AG04450 (cell line): ENCODE results near the gene ARSI. TPM values are rescaled to one million over a fixed set of nuclear protein-coding genes. Genes with fewer than 3 reads are reported as not detected.

ENCODE experiments used
- CTCF ChIA-PET: fragments of 300-600, 350-600 bp; formaldehyde crosslinking; extraction: SDS; loops from one replicate; lab custom pipeline; 2022; ENCODE audit warnings: antibody characterized with exemption, inconsistent platforms; lab: Charles Lee
- POLR2A ChIA-PET: fragments of 350-600 bp; formaldehyde crosslinking; extraction: SDS; loops from one replicate; lab custom pipeline; 2021; ENCODE audit warnings: antibody characterized with exemption, inconsistent platforms; lab: Yijun Ruan, JAX
- DNase-seq: peaks from one replicate; pipeline ENCODE4 v3.0.0-alpha.2; 2011; ENCODE audit warnings: low read depth, low spot score
- H3K27ac ChIP-seq: one replicate; pipeline ENCODE4 v1.5.1; 2012; ENCODE audit warnings: low read depth, low read length, control low read depth
- H3K27me3 ChIP-seq: one replicate; pipeline ENCODE4 v1.6.0; 2012; ENCODE audit warnings: low read length; ENCODE audit not compliant: control insufficient read depth, insufficient read depth
- H3K4me3 ChIP-seq: 2 replicates; pipeline ENCODE4 v1.5.1; 2011; ENCODE audit warnings: mild to moderate bottlenecking, low read depth, low read length, control low read depth
- H3K9me3 ChIP-seq: 2 replicates; pipeline ENCODE4 v1.5.1; 2012; ENCODE audit warnings: low read length; ENCODE audit not compliant: control insufficient read depth, insufficient read depth
- polyA plus RNA-seq: library from polyadenylated mRNA; depleted of rRNA; stranded (reverse); fragments of >200 nt; gene quantifications from 2 replicates; pipeline ENCODE4 v1.2.3, GENCODE V29; 2011
- TF ChIP-seq, protein P1 (sequence below): IDR thresholded peaks from 2 replicates; pipeline ENCODE4 v1.5.1; 2011; ENCODE audit warnings: low read depth, low read length, control low read depth, inconsistent platforms

The ARSI gene
- polyA plus RNA-seq, 1 experiment: 11.3 TPM

- ChIA-PET CTCF (no interaction called here), POLR2A (no interaction called here)
- Histone ChIP-seq H3K27ac (no peak overlapping the region), H3K9me3 (no peaks in the 10 kb centered on the region), H3K27me3 (no peaks in the 10 kb centered on the region), H3K4me3 (no peak overlapping the region)
- TF ChIP-seq, protein P1, sequence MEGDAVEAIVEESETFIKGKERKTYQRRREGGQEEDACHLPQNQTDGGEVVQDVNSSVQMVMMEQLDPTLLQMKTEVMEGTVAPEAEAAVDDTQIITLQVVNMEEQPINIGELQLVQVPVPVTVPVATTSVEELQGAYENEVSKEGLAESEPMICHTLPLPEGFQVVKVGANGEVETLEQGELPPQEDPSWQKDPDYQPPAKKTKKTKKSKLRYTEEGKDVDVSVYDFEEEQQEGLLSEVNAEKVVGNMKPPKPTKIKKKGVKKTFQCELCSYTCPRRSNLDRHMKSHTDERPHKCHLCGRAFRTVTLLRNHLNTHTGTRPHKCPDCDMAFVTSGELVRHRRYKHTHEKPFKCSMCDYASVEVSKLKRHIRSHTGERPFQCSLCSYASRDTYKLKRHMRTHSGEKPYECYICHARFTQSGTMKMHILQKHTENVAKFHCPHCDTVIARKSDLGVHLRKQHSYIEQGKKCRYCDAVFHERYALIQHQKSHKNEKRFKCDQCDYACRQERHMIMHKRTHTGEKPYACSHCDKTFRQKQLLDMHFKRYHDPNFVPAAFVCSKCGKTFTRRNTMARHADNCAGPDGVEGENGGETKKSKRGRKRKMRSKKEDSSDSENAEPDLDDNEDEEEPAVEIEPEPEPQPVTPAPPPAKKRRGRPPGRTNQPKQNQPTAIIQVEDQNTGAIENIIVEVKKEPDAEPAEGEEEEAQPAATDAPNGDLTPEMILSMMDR: no peak
- no peak for DNase-seq
These were observed 44.3 kb upstream of the ARSI start for GRCh38 chr5:150347003-150347402.

DNA sequence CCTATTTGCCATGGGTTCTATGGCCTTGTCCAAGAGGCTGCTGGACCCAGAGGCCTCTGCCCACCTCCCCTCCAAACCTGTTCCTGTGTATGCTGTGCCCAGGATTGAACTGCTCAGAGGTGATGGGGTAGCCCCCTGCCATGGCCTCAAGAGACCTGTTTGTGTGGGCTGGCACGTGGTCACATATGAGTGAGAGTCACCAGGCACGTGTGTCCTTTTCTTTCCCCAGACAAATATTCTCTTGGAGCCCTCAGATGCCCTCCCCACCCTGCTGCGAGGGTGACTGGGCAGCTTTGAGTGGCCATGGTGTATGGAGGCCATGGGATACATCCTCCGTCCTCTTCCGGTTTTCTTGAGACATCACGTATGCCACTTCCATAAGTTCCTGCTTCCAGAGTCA is 43.9 kb upstream of the ARSI start:
- ChIA-PET CTCF (no interaction called here), POLR2A (no interaction called here)
- H3K27me3 ChIP-seq: no peaks in the 10 kb centered on the region
- no peaks in the 10 kb centered on the region for H3K9me3 ChIP-seq
- no peak overlapping the region for H3K4me3 ChIP-seq
- DNase-seq: no peak
- TF ChIP-seq, protein P1: no peak
- H3K27ac ChIP-seq: no peak overlapping the region

DNA sequence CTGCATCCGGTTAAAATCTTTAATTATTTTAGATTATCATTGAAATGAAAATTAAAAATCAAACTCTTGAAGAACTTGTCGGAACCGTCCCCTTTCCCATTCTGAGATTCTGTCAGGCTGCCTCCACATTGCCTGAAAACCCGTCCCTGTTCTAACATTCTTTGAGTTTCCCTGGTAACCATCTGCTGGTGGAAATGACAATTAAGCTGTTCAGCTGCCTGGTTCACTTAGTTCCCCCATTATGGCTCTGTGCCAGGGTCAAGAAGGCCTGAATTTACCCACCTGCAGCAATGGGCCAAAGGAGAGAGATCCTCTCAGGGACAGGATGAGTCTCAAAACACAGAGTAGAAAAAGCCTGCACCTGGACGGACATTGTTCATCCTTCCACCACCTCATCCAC is 43.0 kb upstream of the ARSI start:
- TF ChIP-seq, protein P1: no peak
- ChIA-PET CTCF (no interaction called here), POLR2A (no interaction called here)
- DNase-seq: no peak
- Histone ChIP-seq H3K27ac (no peak overlapping the region), H3K9me3 (no peaks in the 10 kb centered on the region), H3K27me3 (no peaks in the 10 kb centered on the region), H3K4me3 (no peak overlapping the region)

- Histone ChIP-seq H3K27ac (no peak overlapping the region), H3K27me3 (no peaks in the 10 kb centered on the region), H3K9me3 (no peaks in the 10 kb centered on the region), H3K4me3 (no peak overlapping the region)
- no peak for DNase-seq
- ChIA-PET POLR2A (interaction anchor here (0.9 kb wide), 1 partner anchor 8 kb away, joined by 3 read pairs; no protein-coding TSS in a partner anchor), CTCF (interaction anchor here (0.6 to 1.2 kb wide), 2 partner anchors 12 to 168 kb away, joined by 4 read pairs; no protein-coding TSS in a partner anchor)
- TF ChIP-seq, protein P1: no peak
These were observed 41.4 kb upstream of the ARSI start for GRCh38 chr5:150343994-150344631.

DNA sequence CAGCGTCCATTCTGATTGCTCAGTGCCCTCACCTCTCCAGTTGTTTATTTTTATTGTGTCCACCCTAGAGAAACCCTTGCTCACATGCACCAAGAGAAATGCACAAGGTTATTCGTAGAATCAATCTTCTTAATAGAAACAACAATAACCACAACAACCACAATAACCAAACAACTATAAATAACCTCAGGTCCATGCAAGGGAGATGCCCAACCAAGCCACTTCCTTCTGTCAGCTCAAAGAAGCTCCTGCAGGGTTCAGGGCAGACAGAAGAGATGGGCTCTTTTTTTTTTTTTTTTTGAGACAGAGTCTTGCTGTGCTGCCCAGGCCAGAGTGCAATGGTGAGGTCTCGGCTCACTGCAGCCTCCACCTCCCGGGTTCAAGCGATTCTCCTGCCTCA is 39.9 kb upstream of the ARSI start:
- DNase-seq: no peak
- POLR2A ChIA-PET: no interaction called here
- TF ChIP-seq, protein P1: no peak
- H3K9me3 ChIP-seq: no peaks in the 10 kb centered on the region
- H3K27ac ChIP-seq: no peak overlapping the region
- no peaks in the 10 kb centered on the region for H3K27me3 ChIP-seq
- CTCF ChIA-PET: interaction anchor here (0.9 kb wide), 1 partner anchor 9 kb away, joined by 3 read pairs; no protein-coding TSS in a partner anchor
- H3K4me3 ChIP-seq: no peak overlapping the region
